ENCODE results near the gene CARD9.
"Not testable (repeated sequence)": the region's sequence is repeated elsewhere in the genome, so short reads cannot be mapped to it uniquely, and the experiment has no call there.

The CARD9 gene

GRCh38 chr9:136373300-136374182 is at the start of gene CARD9:
Gene CARD9, minus strand, starts transcription at chr9:136373669. Its CDS starts 1,591 bp downstream, at chr9:136372078.
- no peak for DNase-seq (ENCODE audit: low read depth)

- no peak for DNase-seq (ENCODE audit: low read depth)
Observed at GRCh38 chr9:136422876-136423275, 49.4 kb upstream of the CARD9 start.

GRCh38 chr9:136421791-136422190 is 48.3 kb upstream of the CARD9 start:
- DNase-seq (ENCODE audit: low read depth): no peak

GRCh38 chr9:136419092-136419420 is 45.6 kb upstream of the CARD9 start:
- no peak for DNase-seq (ENCODE audit: low read depth)

GRCh38 chr9:136418182-136419091 is 45.0 kb upstream of the CARD9 start:
- DNase-seq (ENCODE audit: low read depth): no peak

GRCh38 chr9:136416914-136417313 is 43.4 kb upstream of the CARD9 start:
- DNase-seq (ENCODE audit: low read depth): no peak

GRCh38 chr9:136416427-136416826 is 43.0 kb upstream of the CARD9 start:
- DNase-seq (ENCODE audit: low read depth): no peak

- DNase-seq (ENCODE audit: low read depth): no peak
Observed at GRCh38 chr9:136412962-136413361, 39.5 kb upstream of the CARD9 start.

- no peak for DNase-seq (ENCODE audit: low read depth)
Observed at GRCh38 chr9:136411378-136411777, 37.9 kb upstream of the CARD9 start.

- DNase-seq (ENCODE audit: low read depth): peak; percentile 99
Observed at GRCh38 chr9:136410500-136411287, 37.2 kb upstream of the CARD9 start, which contains the start of the genes ENTR1 and PMPCA. Gene ENTR1, minus strand, starts transcription at chr9:136410614. Its CDS starts 217 bp downstream, at chr9:136410397. Gene PMPCA, plus strand, starts transcription at chr9:136410658. Its CDS starts 11 bp downstream, at chr9:136410669.

GRCh38 chr9:136409557-136410455 is 36.3 kb upstream of the CARD9 start:
- DNase-seq (ENCODE audit: low read depth): no peak

- no peak for DNase-seq (ENCODE audit: low read depth)
Observed at GRCh38 chr9:136407911-136408310, 34.4 kb upstream of the CARD9 start.

- DNase-seq (ENCODE audit: low read depth): not testable (repeated sequence)
Observed at GRCh38 chr9:136407061-136407460, 33.6 kb upstream of the CARD9 start.

- DNase-seq (ENCODE audit: low read depth): not testable (repeated sequence)
Observed at GRCh38 chr9:136405904-136406303, 32.4 kb upstream of the CARD9 start.

- DNase-seq (ENCODE audit: low read depth): no peak
Observed at GRCh38 chr9:136405481-136405880, 32.0 kb upstream of the CARD9 start.

- no peak for DNase-seq (ENCODE audit: low read depth)
Observed at GRCh38 chr9:136404801-136405136, 31.3 kb upstream of the CARD9 start.

GRCh38 chr9:136403915-136404800 is 30.7 kb upstream of the CARD9 start:
- DNase-seq (ENCODE audit: low read depth): no peak

GRCh38 chr9:136403538-136403914 is 30.1 kb upstream of the CARD9 start:
- DNase-seq (ENCODE audit: low read depth): peak; percentile 33

GRCh38 chr9:136402067-136402466 is 28.6 kb upstream of the CARD9 start:
- DNase-seq (ENCODE audit: low read depth): no peak

Data from stimulated activated CD8-positive, alpha-beta memory T cell treated with anti-CD3 and anti-CD28 coated beads, Interleukin-15, amount 100 ng/mL, for 24 hours (primary cell).